GM21529 (cell line): ENCODE data around the gene RCHY1.
"Not testable (repeated sequence)": the region's sequence is repeated elsewhere in the genome, so short reads cannot be mapped to it uniquely, and the experiment has no call there.

ENCODE experiments used
- ATAC-seq: cut with Tn5 transposase; IDR thresholded peaks from one replicate; pipeline ENCODE4 v1.9.1; 2021; ENCODE audit not compliant: unreplicated experiment

Gene RCHY1

GRCh38 chr4:75514131-75514948 lies at the start of gene RCHY1, which contains the start of gene THAP6:
Gene RCHY1, minus strand, starts transcription at chr4:75514403. Its CDS starts 117 bp downstream, at chr4:75514286.
Gene THAP6, plus strand, starts transcription at chr4:75514473. Its CDS starts 980 bp downstream, at chr4:75515453.
- peak; percentile 92 for ATAC-seq

GRCh38 chr4:75561789-75562188 lies 47.6 kb upstream of the RCHY1 start:
- no peak for ATAC-seq

GRCh38 chr4:75557696-75558095 lies 43.5 kb upstream of the RCHY1 start:
- no peak for ATAC-seq

- peak; percentile 99 for ATAC-seq
Measured at GRCh38 chr4:75555294-75556164, 41.3 kb upstream of the RCHY1 start, which contains the start of gene ODAPH. Gene ODAPH, plus strand, starts transcription at chr4:75556066. Its CDS starts 17 bp downstream, at chr4:75556083.

- ATAC-seq: no peak
Measured at GRCh38 chr4:75552452-75552851, 38.2 kb upstream of the RCHY1 start.

- ATAC-seq: no peak
Measured at GRCh38 chr4:75549019-75549418, 34.8 kb upstream of the RCHY1 start.

GRCh38 chr4:75547647-75548387 lies 33.6 kb upstream of the RCHY1 start:
- ATAC-seq: no peak

- no peak for ATAC-seq
Measured at GRCh38 chr4:75545526-75545925, 31.3 kb upstream of the RCHY1 start.

GRCh38 chr4:75544870-75545269 lies 30.7 kb upstream of the RCHY1 start:
- ATAC-seq: no peak

GRCh38 chr4:75544220-75544619 lies 30.0 kb upstream of the RCHY1 start:
- ATAC-seq: not testable (repeated sequence)

- ATAC-seq: no peak
Measured at GRCh38 chr4:75542824-75543223, 28.6 kb upstream of the RCHY1 start.

- ATAC-seq: not testable (repeated sequence)
Measured at GRCh38 chr4:75537308-75537707, 23.1 kb upstream of the RCHY1 start.

GRCh38 chr4:75533926-75534325 lies 19.7 kb upstream of the RCHY1 start:
- not testable (repeated sequence) for ATAC-seq

GRCh38 chr4:75533339-75533887 lies 19.2 kb upstream of the RCHY1 start:
- ATAC-seq: not testable (repeated sequence)

GRCh38 chr4:75531536-75532143 lies 17.4 kb upstream of the RCHY1 start:
- ATAC-seq: not testable (repeated sequence)

- ATAC-seq: no peak
Measured at GRCh38 chr4:75530556-75531322, 16.5 kb upstream of the RCHY1 start.

GRCh38 chr4:75527482-75527881 lies 13.3 kb upstream of the RCHY1 start:
- no peak for ATAC-seq

- no peak for ATAC-seq
Measured at GRCh38 chr4:75525910-75526309, 11.7 kb upstream of the RCHY1 start.

GRCh38 chr4:75525086-75525485 lies 10.9 kb upstream of the RCHY1 start:
- ATAC-seq: no peak
